Caco-2 (cell line): Measurements from ENCODE around the gene MARCHF10. TPM values are rescaled to one million over a fixed set of nuclear protein-coding genes. Genes with fewer than 3 reads are reported as not detected.
"Not testable (repeated sequence)": the region's sequence is repeated elsewhere in the genome, so short reads cannot be mapped to it uniquely, and the experiment has no call there.

ENCODE experiments used
- BruUV-seq: library from RNA; stranded (reverse); fragments of 400-500 nt; replicated peaks from 2 replicates; lab custom pipeline; 2021; lab: Mats Ljungman, UMichigan
- CTCF ChIA-PET: fragments of 300-600 bp; sonication (Branson Sonifier 250); formaldehyde crosslinking; loops from one replicate; lab custom pipeline; 2022; ENCODE audit warnings: antibody characterized with exemption; lab: Charles Lee
- POLR2A ChIA-PET: fragments of 300-600 bp; sonication (Branson Sonifier 250); formaldehyde crosslinking; loops from one replicate; lab custom pipeline; 2022; ENCODE audit warnings: antibody characterized with exemption; lab: Charles Lee
- DNase-seq, 2 experiments: peaks; one replicate each; pipeline versions ENCODE4 v3.0.0 to v3.0.0-alpha.2; 2020 to 2022
- H3K27me3 ChIP-seq: replicated peaks from 2 replicates; pipeline ENCODE4 v1.6.0; 2011; ENCODE audit warnings: low read length; ENCODE audit not compliant: control insufficient read depth, insufficient read depth
- H3K36me3 ChIP-seq: 2 replicates; pipeline ENCODE4 v1.5.1; 2011; ENCODE audit warnings: low read length; ENCODE audit not compliant: control insufficient read depth, insufficient read depth
- H3K4me1 ChIP-seq: fragments of 250-450 bp; sonication (Bioruptor Pico); 2 replicates; pipeline ENCODE4 v1.5.1; 2020; ENCODE audit warnings: mild to moderate bottlenecking
- H3K4me3 ChIP-seq: 2 replicates; pipeline ENCODE4 v1.5.1; 2011; ENCODE audit warnings: low read depth, mild to moderate bottlenecking, control low read depth, low read length
- H3K9me3 ChIP-seq: fragments of 250-450 bp; sonication (Bioruptor Pico); 2 replicates; pipeline ENCODE4 v1.5.1; 2020; ENCODE audit warnings: mild to moderate bottlenecking, moderate library complexity
- H3K27ac Mint-ChIP-seq: one replicate; pipeline ENCODE4 v1.8.0; 2022; ENCODE audit warnings: mixed read lengths; ENCODE audit not compliant: unreplicated experiment
- H3K27me3 Mint-ChIP-seq: one replicate; pipeline ENCODE4 v1.8.0; 2022; ENCODE audit warnings: mixed read lengths; ENCODE audit not compliant: insufficient read depth, unreplicated experiment
- H3K36me3 Mint-ChIP-seq: one replicate; pipeline ENCODE4 v1.8.0; 2022; ENCODE audit warnings: mild to moderate bottlenecking, mixed read lengths; ENCODE audit not compliant: insufficient read depth, unreplicated experiment
- H3K4me1 Mint-ChIP-seq: one replicate; pipeline ENCODE4 v1.8.0; 2022; ENCODE audit warnings: low read depth, mixed read lengths; ENCODE audit not compliant: unreplicated experiment
- H3K4me3 Mint-ChIP-seq: one replicate; pipeline ENCODE4 v1.8.0; 2022; ENCODE audit warnings: mild to moderate bottlenecking, moderate library complexity, mixed read lengths; ENCODE audit not compliant: unreplicated experiment
- H3K9me3 Mint-ChIP-seq: one replicate; pipeline ENCODE4 v1.8.0; 2022; ENCODE audit warnings: mixed read lengths; ENCODE audit not compliant: unreplicated experiment
- CTCF ChIP-seq, 2 experiments: fragments of 200-600 bp in 1 of 2; IDR thresholded peaks; 1 replicate in 1 of 2; 2 replicates in 1 of 2; pipeline versions ENCODE4 v1.5.1 to v1.8.0; 2011 to 2022; ENCODE audit warnings: antibody characterized with exemption in 1 of 2, control low read depth in 1 of 2, inconsistent platforms in 1 of 2, low read depth in 1 of 2, low read length in 1 of 2, mild to moderate bottlenecking in 1 of 2, moderate library complexity in 1 of 2; ENCODE audit not compliant: insufficient read depth in 1 of 2, severe bottlenecking in 1 of 2, unreplicated experiment in 1 of 2
- intact Hi-C: fragments of 100-400 bp; cut with micrococcal nuclease; formaldehyde crosslinking; loops from one replicate; pipeline ENCODE4 v1.10.0; 2022; ENCODE audit not compliant: unreplicated experiment
- total RNA-seq: library from RNA; stranded (reverse); gene quantifications from 2 replicates; pipeline ENCODE4 v1.2.3, GENCODE V29; 2022

MARCHF10 gene
- total RNA-seq, 1 experiment from 2014 or later = not detected

GRCh38 chr17:62693616-62694409 lies 114.3 kb downstream of the MARCHF10 start:
- Histone ChIP-seq H3K27me3 (no peaks in the 10 kb centered on the region), H3K4me3 (no peak overlapping the region), H3K9me3 (no peaks in the 10 kb centered on the region), H3K4me1 (no peaks in the 10 kb centered on the region), H3K36me3 (no peaks in the 10 kb centered on the region)
- no peak for DNase-seq
- ChIA-PET POLR2A (no interaction called here), CTCF (no interaction called here)
- H3K27me3 Mint-ChIP-seq = peaks cover 5% of the 10 kb centered on the region
- H3K9me3 Mint-ChIP-seq = no peaks in the 10 kb centered on the region
- H3K4me1 Mint-ChIP-seq = no peaks in the 10 kb centered on the region
- intact Hi-C loops = no loop called here
- H3K4me3 Mint-ChIP-seq = no peak overlapping the region
- H3K36me3 Mint-ChIP-seq = no peaks in the 10 kb centered on the region
- no TSS peak for BruUV-seq
- TF ChIP-seq CTCF (IDR thresholded peaks at IDR 0.05; ENCODE audit: insufficient read depth in 1 of 2, low read depth in 1 of 2, low read length in 1 of 2, severe bottlenecking in 1 of 2, unreplicated experiment in 1 of 2) = no peak
- no peak overlapping the region for H3K27ac Mint-ChIP-seq

GRCh38 chr17:62692721-62693431 lies 115.2 kb downstream of the MARCHF10 start:
- Mint-ChIP-seq H3K27me3 (peaks cover 5% of the 10 kb centered on the region), H3K9me3 (no peaks in the 10 kb centered on the region), H3K4me1 (no peaks in the 10 kb centered on the region), H3K4me3 (no peak overlapping the region), H3K27ac (no peak overlapping the region), H3K36me3 (no peaks in the 10 kb centered on the region)
- BruUV-seq = no TSS peak
- H3K9me3 ChIP-seq = no peaks in the 10 kb centered on the region
- H3K4me1 ChIP-seq = no peaks in the 10 kb centered on the region
- CTCF ChIA-PET = interaction anchor here (0.6 to 0.7 kb wide), 2 partner anchors 12 to 21 kb away, joined by 3 read pairs; no protein-coding TSS in a partner anchor
- peak; percentile 42 to 62 for TF ChIP-seq CTCF (IDR thresholded peaks at IDR 0.05; ENCODE audit: insufficient read depth in 1 of 2, low read depth in 1 of 2, low read length in 1 of 2, severe bottlenecking in 1 of 2, unreplicated experiment in 1 of 2)
- peak; percentile 54 to 61 for DNase-seq
- H3K27me3 ChIP-seq = no peaks in the 10 kb centered on the region
- intact Hi-C loops = no loop called here
- no peaks in the 10 kb centered on the region for H3K36me3 ChIP-seq
- POLR2A ChIA-PET = no interaction called here
- no peak overlapping the region for H3K4me3 ChIP-seq

GRCh38 chr17:62692159-62692651 lies 115.9 kb downstream of the MARCHF10 start:
- Histone ChIP-seq H3K36me3 (no peaks in the 10 kb centered on the region), H3K4me1 (no peaks in the 10 kb centered on the region), H3K4me3 (no peak overlapping the region), H3K9me3 (no peaks in the 10 kb centered on the region), H3K27me3 (no peaks in the 10 kb centered on the region)
- BruUV-seq = no TSS peak
- POLR2A ChIA-PET = no interaction called here
- intact Hi-C loops = no loop called here
- DNase-seq = no peak
- Mint-ChIP-seq H3K4me1 (no peaks in the 10 kb centered on the region), H3K9me3 (no peaks in the 10 kb centered on the region), H3K27ac (no peak overlapping the region), H3K4me3 (no peak overlapping the region), H3K27me3 (peaks cover 5% of the 10 kb centered on the region), H3K36me3 (no peaks in the 10 kb centered on the region)
- no peak for TF ChIP-seq CTCF (IDR thresholded peaks at IDR 0.05; ENCODE audit: insufficient read depth in 1 of 2, low read depth in 1 of 2, low read length in 1 of 2, severe bottlenecking in 1 of 2, unreplicated experiment in 1 of 2)
- CTCF ChIA-PET = interaction anchor here (0.6 to 0.7 kb wide), 3 partner anchors 12 to 49 kb away, joined by 3 to 4 read pairs (median 3); no protein-coding TSS in a partner anchor

- H3K27me3 ChIP-seq, H3K27ac Mint-ChIP-seq, H3K9me3 ChIP-seq, intact Hi-C loops, H3K27me3 Mint-ChIP-seq, H3K9me3 Mint-ChIP-seq, H3K4me1 ChIP-seq, H3K36me3 Mint-ChIP-seq, H3K4me3 Mint-ChIP-seq, BruUV-seq, H3K4me3 ChIP-seq, H3K4me1 Mint-ChIP-seq, POLR2A ChIA-PET, H3K36me3 ChIP-seq, DNase-seq: not testable (repeated sequence)
- CTCF ChIA-PET = interaction anchor here (0.7 kb wide), 2 partner anchors 15 to 49 kb away, joined by 3 to 4 read pairs; no protein-coding TSS in a partner anchor
Observed at GRCh38 chr17:62691589-62691915, 116.6 kb downstream of the MARCHF10 start.
